HepG2 (cell line): ENCODE results near the gene SLX4.

Source experiments
- ATF1 ChIP-seq: IDR thresholded peaks from 2 replicates; pipeline ENCODE4 v1.6.1; 2016; ENCODE audit warnings: mild to moderate bottlenecking, control low read depth
- GTF2F1 ChIP-seq: fragments of 150-350 bp; IDR thresholded peaks from 2 replicates; pipeline ENCODE4 v1.6.1; 2014; ENCODE audit warnings: low read length
- JUNB ChIP-seq: sonication (generic); formaldehyde crosslinking; IDR thresholded peaks from 2 replicates; pipeline ENCODE4 v1.8.0; 2022; ENCODE audit warnings: missing genetic modification reagents, mild to moderate bottlenecking, borderline replicate concordance
- NFYB ChIP-seq: sonication (generic); formaldehyde crosslinking; IDR thresholded peaks from 2 replicates; pipeline ENCODE4 v1.4.0; 2020; ENCODE audit warnings: missing genetic modification reagents
- POLR2A ChIP-seq, 2 experiments: IDR thresholded peaks; 2 replicates each; pipeline ENCODE4 v1.6.1; 2011; ENCODE audit warnings: low read depth in 2 of 2, low read length in 2 of 2, mild to moderate bottlenecking in 1 of 2, moderate library complexity in 1 of 2; ENCODE audit not compliant: insufficient read depth in 1 of 2
- POLR2AphosphoS5 ChIP-seq: IDR thresholded peaks from 2 replicates; pipeline ENCODE4 v1.6.1; 2012; ENCODE audit warnings: low read depth, low read length
- RFX5 ChIP-seq: IDR thresholded peaks from 2 replicates; pipeline ENCODE4 v1.6.1; 2011; ENCODE audit warnings: low read depth, low read length, improper control_type of control experiment
- SRSF4 ChIP-seq: fragments of 200-400 bp; formaldehyde crosslinking; IDR thresholded peaks from one replicate; pipeline ENCODE4 v1.6.1; 2018; ENCODE audit warnings: mild to moderate bottlenecking, low read depth, low read length, moderate library complexity; ENCODE audit not compliant: poor library complexity, severe bottlenecking
- TBX3 ChIP-seq: fragments of 450-650 bp; IDR thresholded peaks from 2 replicates; pipeline ENCODE4 v1.6.1; 2017; ENCODE audit warnings: antibody characterized with exemption, mild to moderate bottlenecking, inconsistent platforms, borderline replicate concordance
- ZFP41 ChIP-seq: sonication (generic); formaldehyde crosslinking; IDR thresholded peaks from 2 replicates; pipeline ENCODE4 v1.4.0; 2020; ENCODE audit warnings: mild to moderate bottlenecking, missing genetic modification reagents, borderline replicate concordance
- TF ChIP-seq, protein P1 (sequence below), 2 experiments: sonication (generic) in 1 of 2; formaldehyde crosslinking in 1 of 2; IDR thresholded peaks; 2 replicates each; pipeline versions ENCODE4 v1.5.1 to v1.6.1; 2011 to 2020; ENCODE audit warnings: borderline replicate concordance in 1 of 2, low read depth in 1 of 2, low read length in 1 of 2, mild to moderate bottlenecking in 1 of 2, missing genetic modification reagents in 1 of 2, moderate library complexity in 1 of 2
- TF ChIP-seq, protein P2 (sequence below): sonication (generic); formaldehyde crosslinking; conservative IDR thresholded peaks from 2 replicates; pipeline ENCODE4 v1.4.0; 2020; ENCODE audit warnings: mild to moderate bottlenecking, missing genetic modification reagents, moderate library complexity
- TF ChIP-seq, protein P3 (sequence below): sonication (generic); formaldehyde crosslinking; IDR thresholded peaks from 2 replicates; pipeline ENCODE4 v1.5.0; 2020; ENCODE audit warnings: mild to moderate bottlenecking, missing genetic modification reagents, moderate library complexity

DNA sequence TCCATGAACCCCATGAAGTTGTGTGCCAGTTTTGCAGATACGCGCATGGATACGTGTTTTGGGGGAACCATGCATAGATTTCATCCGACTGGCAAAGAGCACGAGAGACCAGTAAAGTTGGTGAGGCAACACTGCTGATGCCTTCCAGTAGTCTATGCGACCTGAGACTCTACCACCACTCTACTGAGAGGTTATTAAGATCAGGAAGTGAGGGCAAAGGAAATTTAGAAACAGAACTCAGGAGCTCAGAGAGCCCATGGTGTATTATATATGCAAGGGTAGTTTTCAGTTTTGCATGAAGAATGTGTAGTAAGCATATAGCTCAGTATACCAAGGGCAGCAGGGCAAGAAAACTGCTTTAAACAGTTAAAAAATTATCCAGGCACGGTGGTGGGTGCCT, 4.2 kb downstream of the SLX4 start:
- no peak for TF ChIP-seq GTF2F1
- TF ChIP-seq SRSF4 = no peak
- TF ChIP-seq, protein P1, sequence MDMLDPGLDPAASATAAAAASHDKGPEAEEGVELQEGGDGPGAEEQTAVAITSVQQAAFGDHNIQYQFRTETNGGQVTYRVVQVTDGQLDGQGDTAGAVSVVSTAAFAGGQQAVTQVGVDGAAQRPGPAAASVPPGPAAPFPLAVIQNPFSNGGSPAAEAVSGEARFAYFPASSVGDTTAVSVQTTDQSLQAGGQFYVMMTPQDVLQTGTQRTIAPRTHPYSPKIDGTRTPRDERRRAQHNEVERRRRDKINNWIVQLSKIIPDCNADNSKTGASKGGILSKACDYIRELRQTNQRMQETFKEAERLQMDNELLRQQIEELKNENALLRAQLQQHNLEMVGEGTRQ (IDR thresholded peaks at IDR 0.05; ENCODE audit: low read depth, low read length) = no peak
- TF ChIP-seq, protein P1 (CRISPR knock-in tag; IDR thresholded peaks at IDR 0.05; ENCODE audit: borderline replicate concordance) = no peak
- TF ChIP-seq, protein P2, sequence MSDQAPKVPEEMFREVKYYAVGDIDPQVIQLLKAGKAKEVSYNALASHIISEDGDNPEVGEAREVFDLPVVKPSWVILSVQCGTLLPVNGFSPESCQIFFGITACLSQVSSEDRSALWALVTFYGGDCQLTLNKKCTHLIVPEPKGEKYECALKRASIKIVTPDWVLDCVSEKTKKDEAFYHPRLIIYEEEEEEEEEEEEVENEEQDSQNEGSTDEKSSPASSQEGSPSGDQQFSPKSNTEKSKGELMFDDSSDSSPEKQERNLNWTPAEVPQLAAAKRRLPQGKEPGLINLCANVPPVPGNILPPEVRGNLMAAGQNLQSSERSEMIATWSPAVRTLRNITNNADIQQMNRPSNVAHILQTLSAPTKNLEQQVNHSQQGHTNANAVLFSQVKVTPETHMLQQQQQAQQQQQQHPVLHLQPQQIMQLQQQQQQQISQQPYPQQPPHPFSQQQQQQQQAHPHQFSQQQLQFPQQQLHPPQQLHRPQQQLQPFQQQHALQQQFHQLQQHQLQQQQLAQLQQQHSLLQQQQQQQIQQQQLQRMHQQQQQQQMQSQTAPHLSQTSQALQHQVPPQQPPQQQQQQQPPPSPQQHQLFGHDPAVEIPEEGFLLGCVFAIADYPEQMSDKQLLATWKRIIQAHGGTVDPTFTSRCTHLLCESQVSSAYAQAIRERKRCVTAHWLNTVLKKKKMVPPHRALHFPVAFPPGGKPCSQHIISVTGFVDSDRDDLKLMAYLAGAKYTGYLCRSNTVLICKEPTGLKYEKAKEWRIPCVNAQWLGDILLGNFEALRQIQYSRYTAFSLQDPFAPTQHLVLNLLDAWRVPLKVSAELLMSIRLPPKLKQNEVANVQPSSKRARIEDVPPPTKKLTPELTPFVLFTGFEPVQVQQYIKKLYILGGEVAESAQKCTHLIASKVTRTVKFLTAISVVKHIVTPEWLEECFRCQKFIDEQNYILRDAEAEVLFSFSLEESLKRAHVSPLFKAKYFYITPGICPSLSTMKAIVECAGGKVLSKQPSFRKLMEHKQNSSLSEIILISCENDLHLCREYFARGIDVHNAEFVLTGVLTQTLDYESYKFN (CRISPR knock-in tag) = no peak
- TF ChIP-seq JUNB (CRISPR knock-in tag) = no peak
- TF ChIP-seq TBX3 = no peak
- TF ChIP-seq, protein P3, sequence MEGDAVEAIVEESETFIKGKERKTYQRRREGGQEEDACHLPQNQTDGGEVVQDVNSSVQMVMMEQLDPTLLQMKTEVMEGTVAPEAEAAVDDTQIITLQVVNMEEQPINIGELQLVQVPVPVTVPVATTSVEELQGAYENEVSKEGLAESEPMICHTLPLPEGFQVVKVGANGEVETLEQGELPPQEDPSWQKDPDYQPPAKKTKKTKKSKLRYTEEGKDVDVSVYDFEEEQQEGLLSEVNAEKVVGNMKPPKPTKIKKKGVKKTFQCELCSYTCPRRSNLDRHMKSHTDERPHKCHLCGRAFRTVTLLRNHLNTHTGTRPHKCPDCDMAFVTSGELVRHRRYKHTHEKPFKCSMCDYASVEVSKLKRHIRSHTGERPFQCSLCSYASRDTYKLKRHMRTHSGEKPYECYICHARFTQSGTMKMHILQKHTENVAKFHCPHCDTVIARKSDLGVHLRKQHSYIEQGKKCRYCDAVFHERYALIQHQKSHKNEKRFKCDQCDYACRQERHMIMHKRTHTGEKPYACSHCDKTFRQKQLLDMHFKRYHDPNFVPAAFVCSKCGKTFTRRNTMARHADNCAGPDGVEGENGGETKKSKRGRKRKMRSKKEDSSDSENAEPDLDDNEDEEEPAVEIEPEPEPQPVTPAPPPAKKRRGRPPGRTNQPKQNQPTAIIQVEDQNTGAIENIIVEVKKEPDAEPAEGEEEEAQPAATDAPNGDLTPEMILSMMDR (CRISPR knock-in tag) = no peak
- TF ChIP-seq RFX5 = no peak
- TF ChIP-seq NFYB (CRISPR knock-in tag) = no peak
- no peak for TF ChIP-seq POLR2AphosphoS5
- no peak for TF ChIP-seq ATF1 (CRISPR knock-in tag)
- no peak for TF ChIP-seq ZFP41 (CRISPR knock-in tag)
- TF ChIP-seq POLR2A (IDR thresholded peaks at IDR 0.05; ENCODE audit: insufficient read depth in 1 of 2, low read depth in 2 of 2, low read length in 2 of 2) = no peak
